ENCODE measurements around the gene C11orf24.
"Not testable (repeated sequence)": the region's sequence is repeated elsewhere in the genome, so short reads cannot be mapped to it uniquely, and the experiment has no call there.

Gene C11orf24

DNA sequence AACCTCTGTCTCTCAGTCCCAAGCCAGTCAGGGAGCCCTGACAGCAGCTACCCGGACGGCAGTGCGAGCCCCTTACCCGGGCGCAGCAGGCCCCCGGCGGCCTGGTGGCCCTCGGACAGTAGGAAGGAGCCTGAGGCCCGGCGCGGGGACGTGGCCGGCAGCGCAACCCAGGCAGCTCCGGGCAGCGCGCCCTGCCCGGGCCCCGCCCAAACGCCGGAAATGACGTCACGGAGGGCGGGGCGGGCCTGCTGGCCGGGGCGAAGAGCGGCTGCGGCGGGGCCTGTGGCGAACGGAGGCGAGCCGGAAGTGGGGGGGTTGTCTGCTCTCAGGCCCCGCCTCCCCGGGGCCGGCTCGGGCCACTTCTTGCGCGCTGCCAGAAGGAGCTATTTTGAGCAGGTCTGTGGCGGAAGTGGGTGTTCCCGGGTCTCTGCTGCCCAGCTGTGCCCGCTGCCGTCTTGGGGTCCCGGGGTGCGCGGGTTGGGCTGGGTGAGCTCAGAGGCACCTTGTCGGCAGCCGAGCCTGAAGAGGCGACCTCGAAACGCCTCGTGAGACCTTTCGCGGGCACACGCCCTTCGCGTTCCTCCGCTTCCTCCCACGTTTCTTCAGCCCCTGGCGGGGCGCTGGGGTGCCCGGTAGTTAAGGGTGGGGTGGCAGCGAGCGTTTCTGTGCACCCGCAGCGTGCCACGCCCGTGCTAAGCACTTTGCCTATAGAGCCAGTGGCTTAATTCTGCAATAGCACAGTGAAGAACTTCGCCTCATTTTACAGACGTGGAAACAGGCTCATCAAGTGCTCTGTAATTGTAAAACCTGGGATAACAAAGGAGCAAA lies at the start of gene C11orf24:
TSS of gene C11orf24 (minus strand) at position 193 of the 828 bp plus-strand sequence. CDS start 8,206 bp downstream, outside the sequence.
- DNase-seq: peak; percentile 96

DNA sequence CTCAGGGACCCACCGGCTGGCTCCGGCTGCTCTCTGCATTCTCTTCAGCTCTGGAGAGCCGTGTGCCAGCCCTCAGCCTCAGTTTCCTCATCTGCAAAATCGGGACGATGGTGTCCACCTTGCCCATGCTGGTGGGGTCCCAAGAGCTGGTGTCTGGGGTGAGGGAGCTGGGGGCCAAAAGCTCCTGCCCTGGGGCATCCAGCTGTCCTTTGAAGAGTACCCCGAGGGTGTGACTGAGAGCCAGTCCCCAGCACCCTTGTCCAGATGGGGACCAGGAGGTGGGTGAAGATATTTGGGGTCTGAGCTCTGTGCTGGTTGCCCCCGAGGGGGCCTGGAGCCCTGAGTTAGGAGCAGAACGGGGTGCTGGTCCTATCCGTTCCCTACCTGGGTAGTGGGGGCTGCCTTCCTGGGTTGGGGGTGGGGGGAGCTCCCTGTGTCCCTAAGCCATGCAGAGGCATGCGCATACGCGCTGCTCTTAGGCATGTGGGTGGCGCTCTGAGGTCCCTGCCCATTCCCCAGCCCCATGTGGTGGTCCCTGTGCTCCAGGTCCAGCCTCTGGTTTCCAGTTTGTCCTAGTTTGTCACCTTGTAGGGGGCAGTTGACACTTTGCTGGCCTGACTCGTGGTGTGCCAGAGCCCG lies 45.5 kb upstream of the C11orf24 start:
- DNase-seq: no peak

DNA sequence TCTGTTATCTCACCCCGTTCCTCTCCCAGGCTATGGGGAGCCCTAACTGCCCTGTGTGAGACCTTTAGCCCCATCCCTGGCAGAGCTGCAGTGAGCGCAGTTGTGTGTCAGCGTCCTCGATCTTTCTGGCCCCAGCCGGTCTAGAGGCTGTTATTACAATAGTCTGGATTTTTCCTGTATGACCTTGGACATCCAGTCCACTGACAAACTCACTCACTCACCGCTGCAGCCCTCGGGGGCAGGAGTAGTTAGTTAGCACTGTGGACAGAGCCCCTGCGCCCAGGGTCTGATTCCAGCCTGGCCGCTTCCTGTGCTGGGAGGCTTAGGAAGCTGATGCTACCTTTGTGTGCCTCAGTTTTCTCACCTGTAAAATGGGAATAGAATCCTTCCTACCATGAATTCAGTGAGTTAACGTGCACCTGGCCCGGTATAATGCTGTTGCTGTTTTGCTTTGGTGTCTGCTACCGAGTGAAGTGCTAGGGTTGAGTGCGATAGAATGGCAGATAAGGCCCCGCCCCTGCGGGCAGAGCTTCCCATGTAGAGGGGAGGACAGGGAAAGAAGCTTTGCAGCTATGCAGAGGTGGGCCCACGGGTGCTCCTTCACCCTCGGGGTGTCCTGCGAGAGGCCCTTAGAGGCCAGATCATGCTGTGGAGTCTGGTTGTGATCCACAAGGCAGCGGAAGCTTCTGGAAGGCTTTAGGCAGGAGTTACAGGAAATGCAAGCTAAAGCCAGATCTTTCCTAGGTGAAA lies 43.6 kb upstream of the C11orf24 start:
- no peak for DNase-seq

DNA sequence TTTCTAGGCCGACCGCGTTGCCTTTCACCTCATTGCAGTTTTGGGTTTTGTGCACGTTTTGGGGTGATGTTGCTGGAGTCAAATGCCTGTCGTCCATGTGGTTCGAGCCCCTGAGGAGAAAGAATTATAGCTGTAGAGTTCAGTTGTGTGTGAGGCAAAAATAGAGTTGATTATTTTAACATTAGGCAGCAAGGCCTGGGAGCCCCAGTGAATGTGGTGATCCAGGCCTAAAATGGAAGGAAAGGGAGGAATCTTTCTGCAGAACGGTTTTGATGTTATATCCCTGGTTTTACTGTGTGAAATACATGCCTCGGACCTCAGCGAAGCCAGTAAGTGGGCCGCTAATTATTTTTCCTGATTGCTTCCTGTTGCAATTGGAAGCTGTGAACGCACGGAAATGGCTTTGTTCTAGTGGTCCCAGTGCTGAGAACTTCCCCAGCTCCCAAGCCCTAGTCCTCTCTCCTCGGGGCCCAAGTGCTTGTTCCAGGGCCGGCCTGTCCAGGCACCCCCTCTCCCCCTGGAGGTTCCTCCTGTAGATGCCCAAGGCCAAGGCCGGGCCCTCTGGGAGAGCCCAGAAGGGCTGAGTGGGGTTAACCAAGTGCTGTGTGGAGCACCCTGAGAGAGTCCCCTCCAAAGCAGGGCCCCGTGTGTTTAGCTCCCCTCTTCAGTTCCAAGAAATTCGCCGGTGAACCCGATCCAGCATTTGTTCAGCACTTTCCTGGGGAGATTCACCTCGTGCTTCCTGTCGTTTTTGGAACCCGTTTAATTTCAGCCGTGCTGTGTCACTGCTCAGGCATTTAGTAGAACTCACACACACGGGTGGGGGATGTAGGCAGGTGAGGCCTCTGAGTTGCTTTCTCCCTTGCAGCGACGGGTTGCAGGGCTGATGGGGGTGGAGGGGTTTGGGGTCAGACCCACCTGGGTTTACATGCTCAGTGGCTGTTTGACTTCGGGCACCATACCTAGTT lies 42.7 kb upstream of the C11orf24 start:
- no peak for DNase-seq

GRCh38 chr11:68313574-68314202 lies 41.9 kb upstream of the C11orf24 start:
- DNase-seq: no peak

DNA sequence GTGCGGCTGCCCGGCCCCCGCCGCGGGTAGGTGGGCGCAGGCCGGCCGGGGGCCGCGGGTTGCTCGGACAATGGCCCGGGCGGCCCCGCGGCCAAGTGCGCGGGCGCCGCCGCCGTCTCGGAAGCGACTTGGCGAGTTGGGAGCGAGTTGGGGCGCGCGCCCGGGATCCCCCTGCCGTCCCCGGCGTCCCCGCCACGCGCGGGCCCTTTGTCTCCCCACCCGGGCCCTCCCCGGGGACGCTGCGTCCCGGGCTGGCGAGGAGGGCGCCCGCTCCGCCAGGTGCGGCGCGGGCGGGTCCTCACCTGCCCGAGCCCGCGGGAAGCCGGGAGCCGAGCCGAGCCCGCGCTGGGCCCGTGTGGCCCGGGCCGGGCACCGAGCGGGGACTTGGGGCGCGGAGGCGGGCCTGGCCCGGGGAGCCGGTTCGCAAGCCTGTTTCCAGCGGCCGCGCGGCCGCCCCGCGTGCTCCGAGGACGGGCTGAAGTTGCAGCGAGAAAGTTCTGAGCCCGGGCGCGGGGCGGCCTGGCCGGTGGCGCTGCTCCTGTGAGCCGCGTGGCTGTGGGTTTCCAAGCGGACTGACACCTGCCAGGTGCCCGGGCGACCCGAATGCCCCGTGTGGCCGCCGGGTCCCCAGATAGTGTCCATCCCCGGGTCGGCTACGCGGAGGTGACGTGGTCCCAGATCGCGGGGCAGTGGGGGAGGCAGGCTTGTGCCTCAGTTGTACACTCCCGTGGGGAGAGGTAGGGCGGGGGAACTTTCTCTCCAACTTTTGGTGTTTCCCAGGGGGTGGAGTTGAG lies 41.2 kb upstream of the C11orf24 start:
- DNase-seq: no peak

GRCh38 chr11:68312117-68312779 lies 40.5 kb upstream of the C11orf24 start, which contains the start of gene LRP5:
Gene LRP5, plus strand, starts transcription at chr11:68312591. Its CDS starts 124 bp downstream, at chr11:68312715.
- peak; percentile 11 for DNase-seq

DNA sequence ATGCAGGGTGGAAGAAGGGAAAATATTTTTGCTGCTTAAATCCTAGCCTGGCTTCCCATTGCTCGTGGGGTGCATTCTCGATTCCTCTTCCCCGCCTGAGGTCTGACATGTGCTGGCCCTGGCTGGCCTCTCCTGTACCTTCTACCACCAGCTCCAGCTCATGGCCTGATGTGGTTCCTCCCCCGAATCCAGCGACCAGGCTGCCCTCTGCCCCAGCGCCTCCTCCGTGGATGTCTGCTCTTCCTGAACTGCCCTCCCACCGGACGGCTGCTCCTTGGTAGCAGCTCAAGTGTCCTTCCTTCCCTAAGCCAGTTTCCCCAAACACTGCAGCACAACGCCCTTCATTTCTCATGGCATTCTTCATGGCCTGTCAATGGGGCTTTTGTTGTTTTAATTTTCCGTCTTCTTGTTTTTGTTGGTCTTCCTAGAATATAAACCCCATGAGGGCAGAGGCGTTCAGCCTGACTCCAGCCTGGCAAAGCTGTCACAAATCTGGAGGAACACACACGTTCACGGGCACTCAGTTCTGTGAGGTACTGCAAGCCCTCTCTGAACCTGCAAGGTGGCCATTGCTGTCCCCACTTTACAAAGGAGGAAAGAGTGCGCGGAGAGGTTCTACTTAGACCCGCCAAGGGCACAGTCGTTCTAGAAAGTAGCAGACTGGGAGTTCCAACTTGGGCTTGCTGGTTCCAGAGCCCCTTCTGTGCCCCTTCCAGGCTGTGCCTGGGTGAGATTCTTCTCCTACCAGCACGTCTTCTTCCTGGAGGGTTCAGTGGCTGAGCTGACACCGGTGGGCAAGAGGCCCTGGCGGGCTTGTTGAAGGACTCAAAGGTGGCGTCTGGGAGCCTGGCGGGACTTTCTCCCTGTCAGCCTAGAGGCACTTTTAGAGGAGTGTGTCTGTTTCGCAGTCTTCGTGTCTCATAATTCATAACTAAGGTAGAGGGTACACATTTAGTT lies 39.7 kb upstream of the C11orf24 start:
- DNase-seq: no peak

- no peak for DNase-seq
Observed at GRCh38 chr11:68309621-68310185, 37.9 kb upstream of the C11orf24 start.

DNA sequence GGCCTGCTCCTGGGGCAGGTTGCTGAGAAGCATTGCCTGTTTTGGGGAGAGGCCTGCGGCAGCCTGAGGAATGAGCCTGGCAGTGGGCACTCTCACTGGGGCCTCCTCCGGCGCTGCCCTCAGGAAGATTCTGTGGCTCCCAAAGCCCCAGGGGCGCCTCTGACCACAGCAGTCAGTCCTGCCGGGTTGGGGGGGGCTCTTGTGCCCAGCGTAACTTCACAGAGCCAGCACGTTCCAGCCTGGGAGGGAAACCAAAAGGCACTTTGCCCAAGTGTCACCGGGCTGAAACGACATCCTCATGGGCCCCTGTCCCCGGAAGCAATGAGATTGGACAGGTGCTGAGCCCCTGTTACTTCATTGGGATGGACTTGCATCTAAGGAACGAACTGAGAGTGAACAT lies 36.3 kb upstream of the C11orf24 start:
- no peak for DNase-seq

DNA sequence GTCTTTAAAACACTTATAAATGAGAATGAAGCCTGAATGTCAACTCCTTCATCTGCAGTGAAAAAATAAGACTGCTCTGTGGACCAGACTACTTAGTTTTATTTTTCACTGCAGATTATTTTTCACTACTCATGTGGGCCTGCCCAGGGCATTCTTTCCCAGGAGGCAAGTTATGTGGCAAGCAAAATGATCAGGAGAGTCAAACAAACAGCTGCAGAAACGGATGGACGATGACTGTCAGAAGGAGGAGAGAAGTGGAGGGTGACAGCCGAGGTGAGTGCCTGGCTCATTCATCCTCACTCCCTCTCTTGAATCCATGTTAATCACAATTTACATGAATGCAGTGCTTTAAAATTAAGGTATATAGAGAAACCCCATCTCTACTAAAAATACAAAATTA lies 34.9 kb upstream of the C11orf24 start:
- no peak for DNase-seq

GRCh38 chr11:68303982-68304780 lies 32.4 kb upstream of the C11orf24 start:
- DNase-seq: no peak

DNA sequence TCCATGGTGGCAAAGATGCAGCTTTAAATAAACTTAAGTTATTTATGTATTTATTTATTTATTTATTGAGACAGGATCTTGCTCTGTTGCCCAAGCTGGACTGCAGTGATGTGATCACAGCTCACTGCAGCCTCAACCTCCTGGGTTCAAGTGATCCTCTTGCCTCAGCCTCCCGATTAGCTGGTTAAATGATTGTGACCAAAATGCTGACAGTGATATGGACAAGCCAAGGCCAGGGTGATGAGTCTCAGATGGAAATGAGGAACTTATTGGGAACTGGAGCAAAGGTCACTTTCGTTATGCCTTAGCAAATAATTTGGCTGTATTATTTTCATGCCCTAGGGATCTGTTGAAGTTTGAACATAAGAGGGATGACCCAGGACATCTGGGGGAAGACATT lies 31.3 kb upstream of the C11orf24 start:
- DNase-seq: peak; percentile 80

- DNase-seq: no peak
Observed at GRCh38 chr11:68302670-68303069, 30.9 kb upstream of the C11orf24 start.

- no peak for DNase-seq
Observed at GRCh38 chr11:68302256-68302655, 30.5 kb upstream of the C11orf24 start.

- DNase-seq: no peak
Observed at GRCh38 chr11:68300076-68300830, 28.5 kb upstream of the C11orf24 start.

DNA sequence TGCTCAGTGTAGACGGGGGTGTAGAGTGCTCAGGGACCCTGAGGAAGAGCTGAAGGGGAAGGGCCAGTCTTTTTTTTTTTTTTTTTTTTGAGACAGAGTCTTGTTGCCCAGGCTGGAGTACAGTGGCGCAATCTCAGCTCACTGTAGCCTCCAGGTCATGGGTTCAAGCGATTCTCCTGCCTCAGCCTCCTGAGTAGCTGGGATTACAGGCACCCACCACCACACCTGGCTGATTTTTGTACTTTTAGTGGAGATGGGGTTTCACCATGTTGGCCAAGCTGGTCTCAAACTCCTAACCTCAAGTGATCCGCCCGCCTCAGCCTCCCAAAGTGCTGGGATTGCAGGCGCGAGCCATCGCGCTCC lies 27.7 kb upstream of the C11orf24 start:
- DNase-seq: not testable (repeated sequence)
